Effector memory CD8-positive, alpha-beta T cell (primary cell): ENCODE data around the gene CCDC3.
"Not testable (repeated sequence)": the region's sequence is repeated elsewhere in the genome, so short reads cannot be mapped to it uniquely, and the experiment has no call there.

Source experiments
- ATAC-seq: fragments of 150-1000 bp; cut with Tn5 transposase; replicated peaks from 2 replicates; pipeline ENCODE4 v1.10.0; 2021; ENCODE audit warnings: mild to moderate bottlenecking, moderate library complexity
- DNase-seq, 3 experiments: peaks; one replicate each; pipeline ENCODE4 v3.0.0; 2021
- H3K27ac Mint-ChIP-seq, 2 donors: one replicate each; pipeline ENCODE4 v1.8.0; 2022; ENCODE audit warnings: mild to moderate bottlenecking in 2 of 2, mixed read lengths in 2 of 2, moderate library complexity in 2 of 2
- H3K27me3 Mint-ChIP-seq, 2 donors: one replicate each; pipeline ENCODE4 v1.8.0; 2022; ENCODE audit warnings: mixed read lengths in 2 of 2
- H3K36me3 Mint-ChIP-seq: one replicate; pipeline ENCODE4 v1.8.0; 2022; ENCODE audit warnings: mild to moderate bottlenecking, moderate library complexity, mixed read lengths; ENCODE audit not compliant: insufficient read depth
- H3K4me1 Mint-ChIP-seq, 2 donors: one replicate each; pipeline ENCODE4 v1.8.0; 2022; ENCODE audit warnings: low read depth in 2 of 2, mixed read lengths in 2 of 2
- H3K4me3 Mint-ChIP-seq, 2 donors: one replicate each; pipeline ENCODE4 v1.8.0; 2022; ENCODE audit warnings: mild to moderate bottlenecking in 2 of 2, mixed read lengths in 2 of 2, moderate library complexity in 2 of 2
- H3K9me3 Mint-ChIP-seq, 2 donors: one replicate each; pipeline ENCODE4 v1.8.0; 2022; ENCODE audit warnings: mixed read lengths in 2 of 2

CCDC3 gene

DNA sequence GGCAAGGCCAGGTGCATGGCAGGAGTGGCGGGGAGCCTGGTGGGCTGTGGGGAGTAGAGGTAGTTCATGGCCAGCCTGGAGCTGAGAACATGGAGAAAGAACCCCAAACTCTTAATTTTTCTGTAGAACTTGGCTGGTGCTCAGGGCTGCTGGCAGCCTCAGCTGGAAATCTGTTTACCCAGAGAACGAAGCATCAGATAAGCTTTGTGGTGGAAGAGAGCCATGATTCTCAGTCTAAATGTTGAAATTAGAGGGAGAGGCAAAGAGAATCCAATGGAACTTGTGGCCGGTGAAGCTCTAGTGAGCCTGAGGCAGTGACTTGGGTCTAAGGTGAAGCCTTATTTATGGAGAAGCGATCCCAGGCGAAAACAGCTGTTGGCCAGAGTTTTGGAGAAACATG, 126.4 kb downstream of the CCDC3 start:
- H3K36me3 Mint-ChIP-seq: no peaks in the 10 kb centered on the region
- no peaks in the 10 kb centered on the region for H3K9me3 Mint-ChIP-seq
- no peak for DNase-seq
- no peak for ATAC-seq
- peaks cover 38 to 62% of the 10 kb centered on the region in 2 donors for H3K27me3 Mint-ChIP-seq
- H3K27ac Mint-ChIP-seq: no peak overlapping the region
- H3K4me3 Mint-ChIP-seq: no peak overlapping the region
- no peaks in the 10 kb centered on the region for H3K4me1 Mint-ChIP-seq

DNA sequence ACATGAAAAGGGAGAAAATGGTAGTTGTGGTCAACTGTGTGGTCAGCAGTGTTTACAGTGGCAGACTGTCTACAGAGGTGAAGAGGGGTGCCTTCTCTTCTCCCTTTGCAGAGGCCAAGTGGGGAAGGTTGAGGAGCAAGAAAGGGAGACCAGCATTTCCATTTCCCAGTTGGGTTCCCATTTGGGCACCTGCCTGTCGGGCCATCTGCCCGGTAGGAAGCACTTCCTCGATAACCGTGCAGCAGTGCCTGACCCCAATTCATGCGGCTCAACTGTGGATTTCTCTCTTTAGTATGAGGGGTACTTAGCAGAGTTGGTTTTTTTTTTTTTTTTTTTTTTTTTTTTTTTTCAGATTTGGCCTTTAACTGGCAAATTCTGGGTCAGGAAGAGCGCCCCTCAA, 127.0 kb downstream of the CCDC3 start:
- H3K27me3 Mint-ChIP-seq: peaks cover 38 to 62% of the 10 kb centered on the region in 2 donors
- no peak overlapping the region for H3K27ac Mint-ChIP-seq
- ATAC-seq: no peak
- no peaks in the 10 kb centered on the region for H3K36me3 Mint-ChIP-seq
- no peaks in the 10 kb centered on the region for H3K4me1 Mint-ChIP-seq
- DNase-seq: no peak
- no peak overlapping the region for H3K4me3 Mint-ChIP-seq
- H3K9me3 Mint-ChIP-seq: no peaks in the 10 kb centered on the region

DNA sequence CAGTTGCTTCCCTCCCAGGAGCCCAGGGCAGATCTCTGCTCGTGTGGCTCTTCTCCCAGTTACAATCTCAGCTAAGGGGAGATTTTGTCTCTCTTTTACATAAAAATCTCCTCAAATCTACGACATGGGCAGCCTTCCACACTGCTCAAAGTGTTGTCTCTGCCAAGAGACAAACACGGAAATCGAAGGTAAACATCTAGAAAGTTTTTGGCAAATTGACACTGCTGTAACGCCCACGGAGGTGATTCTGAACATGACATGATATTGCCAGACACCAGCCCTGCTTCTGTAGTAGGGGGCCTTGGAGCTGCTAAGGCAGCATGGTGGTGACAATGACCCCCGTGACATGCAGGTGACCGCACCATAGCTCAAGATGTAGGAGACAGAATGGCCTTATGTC, 128.3 kb downstream of the CCDC3 start:
- DNase-seq: no peak
- no peaks in the 10 kb centered on the region for H3K9me3 Mint-ChIP-seq
- peaks cover 38 to 56% of the 10 kb centered on the region in 2 donors for H3K27me3 Mint-ChIP-seq
- no peak overlapping the region for H3K27ac Mint-ChIP-seq
- H3K4me3 Mint-ChIP-seq: no peak overlapping the region
- H3K4me1 Mint-ChIP-seq: no peaks in the 10 kb centered on the region
- no peaks in the 10 kb centered on the region for H3K36me3 Mint-ChIP-seq
- no peak for ATAC-seq

DNA sequence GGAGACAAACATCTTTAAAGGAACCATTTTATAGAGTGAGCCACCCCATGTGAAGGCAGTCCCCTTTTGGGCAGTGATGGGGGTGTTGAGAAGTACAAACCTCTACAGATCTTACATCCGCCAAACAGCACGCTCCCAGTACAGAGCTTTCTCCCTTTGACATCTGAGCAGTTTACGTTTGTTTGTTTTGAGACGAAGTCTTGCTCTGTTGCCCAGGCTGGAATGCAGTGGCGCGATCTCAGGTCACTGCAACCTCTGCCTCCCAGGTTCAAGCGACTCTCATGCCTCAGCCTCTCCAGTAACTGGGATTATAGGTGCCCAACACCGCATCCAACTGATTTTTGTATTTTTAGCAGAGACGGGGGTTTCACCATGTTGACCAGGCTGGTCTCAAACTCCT, 128.9 kb downstream of the CCDC3 start:
- Mint-ChIP-seq H3K9me3 (no peaks in the 10 kb centered on the region), H3K27ac (no peak overlapping the region), H3K4me3 (no peak overlapping the region), H3K27me3 (peaks cover 32 to 50% of the 10 kb centered on the region in 2 donors), H3K36me3 (no peaks in the 10 kb centered on the region), H3K4me1 (no peaks in the 10 kb centered on the region)
- DNase-seq: no peak
- no peak for ATAC-seq

DNA sequence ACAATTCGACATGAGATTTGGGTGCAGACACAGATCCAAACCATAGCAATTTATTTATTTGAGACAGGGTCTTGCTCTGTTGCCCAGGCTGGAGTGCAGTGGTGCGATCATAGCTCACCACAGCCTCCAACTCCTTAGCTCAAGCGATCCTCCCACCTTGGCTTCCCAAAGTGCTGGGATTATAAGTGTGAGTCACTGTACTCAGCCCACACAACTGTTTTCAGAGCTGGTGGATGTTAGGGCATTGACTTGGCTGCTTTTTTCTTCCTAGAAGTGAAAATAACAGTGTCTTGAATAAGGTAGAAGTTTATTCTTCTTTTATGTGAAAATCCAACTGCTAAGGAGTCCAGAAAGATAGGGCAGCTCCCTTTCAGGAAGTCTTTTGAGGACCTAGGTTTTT, 132.1 kb downstream of the CCDC3 start:
- no peaks in the 10 kb centered on the region for H3K36me3 Mint-ChIP-seq
- no peak overlapping the region for H3K27ac Mint-ChIP-seq
- ATAC-seq (no peak), DNase-seq (no peak)
- peaks cover 11 to 24% of the 10 kb centered on the region in 2 donors for H3K27me3 Mint-ChIP-seq
- no peak overlapping the region for H3K4me3 Mint-ChIP-seq
- H3K9me3 Mint-ChIP-seq: no peaks in the 10 kb centered on the region
- no peaks in the 10 kb centered on the region for H3K4me1 Mint-ChIP-seq

DNA sequence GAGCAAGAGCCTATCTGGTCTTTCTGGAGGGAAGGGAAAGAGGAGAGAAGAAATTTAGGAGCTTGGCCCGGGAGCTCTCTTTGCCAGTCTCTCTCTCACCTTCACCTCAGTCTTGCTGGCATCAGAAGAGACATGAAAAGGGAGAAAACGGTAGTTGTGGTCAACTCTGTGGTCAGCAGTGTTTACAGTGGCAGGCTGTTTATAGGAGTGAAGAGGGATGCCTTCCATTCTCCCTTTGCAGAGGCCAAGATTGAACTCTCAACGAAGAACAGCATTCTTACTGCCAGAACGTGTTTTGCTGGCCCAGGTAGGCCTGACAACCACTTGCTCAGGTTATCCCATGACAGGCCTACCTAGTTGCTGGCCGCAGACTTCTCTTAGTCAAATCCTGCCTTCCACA, 133.3 kb downstream of the CCDC3 start:
- H3K27ac Mint-ChIP-seq: peak overlapping the region in 1 of 2 donors; percentile 8
- H3K27me3 Mint-ChIP-seq: peaks cover 7 to 19% of the 10 kb centered on the region in 2 donors
- no peaks in the 10 kb centered on the region for H3K4me1 Mint-ChIP-seq
- H3K4me3 Mint-ChIP-seq: no peak overlapping the region
- H3K9me3 Mint-ChIP-seq: no peaks in the 10 kb centered on the region
- no peak for DNase-seq
- ATAC-seq: no peak
- no peaks in the 10 kb centered on the region for H3K36me3 Mint-ChIP-seq

DNA sequence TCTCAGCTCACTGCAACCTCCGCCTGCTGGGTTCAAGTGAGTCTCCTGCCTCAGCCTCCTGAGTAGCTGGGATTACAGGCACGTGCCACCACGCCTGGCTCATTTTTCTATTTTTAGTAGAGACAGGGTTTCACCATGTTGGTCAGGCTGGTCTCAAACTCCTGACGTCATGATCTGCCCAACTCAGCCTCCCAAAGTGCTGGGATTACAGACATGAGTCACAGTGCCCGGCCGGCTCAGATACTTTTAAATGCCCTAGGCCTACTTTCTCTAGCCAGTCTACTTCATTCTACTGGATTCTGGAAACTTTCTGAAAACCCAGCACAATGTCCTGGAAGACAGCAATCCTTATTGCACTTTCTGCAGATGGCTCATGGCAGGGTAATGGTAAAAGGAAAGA, 136.0 kb downstream of the CCDC3 start:
- H3K36me3 Mint-ChIP-seq, H3K4me3 Mint-ChIP-seq: not testable (repeated sequence)

DNA sequence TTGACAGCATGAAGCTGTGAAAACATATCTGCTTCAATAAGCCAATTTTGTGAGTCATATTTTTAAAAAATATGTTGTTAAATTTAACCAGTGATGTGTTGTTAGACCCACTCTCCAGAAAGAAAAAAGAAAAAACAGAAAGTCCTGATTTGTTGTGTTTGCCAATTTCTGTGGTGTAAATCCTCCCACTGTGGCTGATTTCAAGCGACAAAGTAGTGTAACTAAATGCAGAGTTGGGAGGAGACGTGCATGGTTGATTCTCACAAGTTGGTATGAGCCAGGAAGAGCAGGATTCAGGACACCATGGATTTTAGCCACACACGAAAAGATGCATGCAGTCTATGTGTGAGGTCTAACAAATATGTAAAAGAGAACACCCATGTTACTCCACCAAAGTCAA, 139.1 kb downstream of the CCDC3 start:
- Mint-ChIP-seq H3K4me3 (no peak overlapping the region), H3K27ac (no peak overlapping the region), H3K4me1 (no peaks in the 10 kb centered on the region), H3K27me3 (peaks cover 20 to 21% of the 10 kb centered on the region in 2 donors), H3K36me3 (no peaks in the 10 kb centered on the region), H3K9me3 (no peaks in the 10 kb centered on the region)
- DNase-seq (no peak), ATAC-seq (no peak)

More for the DNA sequence above, 136.0 kb downstream of the CCDC3 start:
- ATAC-seq, H3K27ac Mint-ChIP-seq, H3K9me3 Mint-ChIP-seq, H3K27me3 Mint-ChIP-seq, H3K4me1 Mint-ChIP-seq, DNase-seq: not testable (repeated sequence)

DNA sequence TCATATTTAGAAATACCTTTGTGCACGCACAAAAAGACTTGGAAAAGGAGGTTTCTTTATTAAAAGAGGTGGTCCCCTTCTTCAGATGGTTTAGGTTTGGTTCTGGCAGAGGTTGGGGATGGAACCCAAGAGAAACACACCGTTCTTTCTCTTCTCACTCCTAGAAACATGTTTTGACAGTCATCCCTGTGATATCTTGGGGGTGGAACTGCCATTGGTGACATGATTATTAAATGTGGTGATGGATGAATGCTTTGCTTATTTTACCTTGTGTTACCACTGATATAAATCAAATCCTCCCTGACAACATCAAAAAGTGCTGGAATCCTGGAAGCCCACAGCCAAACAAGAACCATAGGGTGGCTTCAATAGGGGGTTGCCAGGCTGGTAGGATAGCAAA, 146.5 kb downstream of the CCDC3 start:
- no peak overlapping the region for H3K4me3 Mint-ChIP-seq
- H3K4me1 Mint-ChIP-seq: no peaks in the 10 kb centered on the region
- ATAC-seq (no peak), DNase-seq (no peak)
- peaks cover 47 to 74% of the 10 kb centered on the region in 2 donors for H3K27me3 Mint-ChIP-seq
- H3K27ac Mint-ChIP-seq: no peak overlapping the region
- H3K36me3 Mint-ChIP-seq: no peaks in the 10 kb centered on the region
- no peaks in the 10 kb centered on the region for H3K9me3 Mint-ChIP-seq

DNA sequence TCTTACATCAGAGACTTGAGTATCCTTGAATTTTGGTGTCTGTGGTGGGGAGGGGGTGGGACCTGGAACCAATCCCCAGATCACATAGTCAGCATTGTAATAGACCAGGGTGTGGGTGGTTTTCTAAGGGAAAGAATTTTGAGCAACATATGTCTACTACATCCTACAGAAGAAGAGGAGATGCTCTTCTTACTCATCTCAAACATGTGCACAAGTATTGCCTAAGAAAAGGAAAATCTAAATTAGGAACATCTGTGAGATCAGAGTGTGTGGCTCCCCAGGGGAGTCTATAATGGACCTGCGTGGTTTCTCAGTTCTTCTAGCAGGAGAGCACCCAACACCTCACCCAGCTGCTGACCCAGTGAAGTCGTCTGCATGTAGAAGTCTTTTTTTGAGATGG, 148.8 kb downstream of the CCDC3 start:
- no peaks in the 10 kb centered on the region for H3K4me1 Mint-ChIP-seq
- DNase-seq: no peak
- no peak overlapping the region for H3K27ac Mint-ChIP-seq
- no peaks in the 10 kb centered on the region for H3K9me3 Mint-ChIP-seq
- H3K36me3 Mint-ChIP-seq: no peaks in the 10 kb centered on the region
- ATAC-seq: no peak
- peaks cover 44 to 80% of the 10 kb centered on the region in 2 donors for H3K27me3 Mint-ChIP-seq
- no peak overlapping the region for H3K4me3 Mint-ChIP-seq

DNA sequence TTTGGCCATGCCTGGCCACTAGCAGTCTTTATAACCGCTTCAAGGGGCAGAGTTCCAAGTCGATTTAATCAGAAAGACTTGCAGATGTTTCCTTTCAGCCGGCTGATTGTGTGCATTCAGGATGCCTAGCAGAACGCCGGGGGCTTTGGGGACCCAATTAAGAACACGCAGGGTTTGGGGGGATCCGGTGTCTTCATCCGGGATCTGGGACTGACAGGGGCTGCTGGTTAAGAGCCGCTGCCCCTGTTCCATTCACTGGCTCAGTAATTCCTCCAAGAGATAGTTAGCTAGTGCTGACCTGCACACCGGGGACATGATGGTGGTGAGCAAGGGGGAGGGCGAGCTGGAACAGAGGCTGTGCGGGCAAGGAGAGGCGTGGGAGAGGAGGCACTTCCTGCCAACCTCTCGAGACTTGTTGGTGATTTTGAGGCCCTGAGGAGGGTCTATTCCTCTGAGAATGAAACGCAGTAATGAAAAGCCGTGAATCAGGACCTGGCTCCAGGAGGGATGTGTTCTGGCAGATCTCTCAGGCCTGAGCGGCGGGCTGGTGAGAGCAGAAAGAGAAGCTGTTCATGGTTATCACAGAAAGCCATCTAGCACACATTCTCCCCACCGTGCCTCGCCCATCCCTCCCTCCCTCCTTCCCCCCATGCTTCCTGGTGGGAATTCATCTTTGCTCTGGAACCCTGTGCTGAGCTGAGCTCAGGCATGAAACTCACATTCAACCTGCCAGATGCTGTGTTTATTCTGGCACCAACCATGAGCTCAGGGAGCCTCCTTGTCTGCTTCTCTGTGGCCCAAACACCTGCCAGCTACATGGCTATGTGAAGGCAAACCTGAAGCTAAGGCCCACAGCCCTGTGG, 152.0 kb downstream of the CCDC3 start:
- peaks cover 40 to 68% of the 10 kb centered on the region in 2 donors for H3K27me3 Mint-ChIP-seq
- no peaks in the 10 kb centered on the region for H3K36me3 Mint-ChIP-seq
- DNase-seq (no peak), ATAC-seq (no peak)
- H3K4me3 Mint-ChIP-seq: no peak overlapping the region
- H3K27ac Mint-ChIP-seq: no peak overlapping the region
- H3K9me3 Mint-ChIP-seq: no peaks in the 10 kb centered on the region
- H3K4me1 Mint-ChIP-seq: no peaks in the 10 kb centered on the region

DNA sequence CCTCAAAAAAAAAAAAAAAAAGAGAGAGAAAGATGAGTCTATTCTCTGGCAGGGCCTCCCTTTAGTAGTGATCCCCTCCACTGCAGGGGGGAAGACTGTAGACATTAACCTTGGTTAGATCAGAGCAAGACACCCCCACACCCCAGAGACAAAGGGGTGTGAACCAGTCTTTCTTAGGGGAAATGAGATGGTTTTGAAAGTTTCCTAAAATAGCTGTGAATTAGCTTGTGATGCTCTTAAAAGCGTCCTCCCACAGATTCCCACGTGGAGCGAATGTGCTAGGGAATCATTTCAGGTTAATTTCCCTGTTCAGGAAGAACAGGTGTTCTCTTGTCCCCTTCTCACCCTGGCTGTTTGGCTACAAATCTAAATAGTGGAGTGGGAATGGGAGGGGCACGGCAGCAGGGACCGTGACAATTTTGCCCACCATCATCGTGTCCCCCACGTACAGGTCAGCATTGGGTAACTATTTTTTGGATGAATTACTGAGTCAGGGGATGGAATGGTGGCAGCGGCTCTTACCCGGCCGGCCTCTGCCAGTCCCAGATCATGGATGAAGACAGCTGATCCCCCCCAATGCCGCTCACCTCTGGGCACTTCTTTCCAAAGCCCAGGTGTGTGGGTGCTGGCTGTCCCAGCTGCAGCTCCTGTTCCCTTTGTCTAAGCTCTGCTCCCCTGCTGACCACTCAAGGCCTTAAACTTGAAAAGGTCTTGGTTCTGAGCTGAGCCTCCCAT, 152.9 kb downstream of the CCDC3 start:
- no peaks in the 10 kb centered on the region for H3K9me3 Mint-ChIP-seq
- H3K27ac Mint-ChIP-seq: no peak overlapping the region
- no peak for DNase-seq

DNA sequence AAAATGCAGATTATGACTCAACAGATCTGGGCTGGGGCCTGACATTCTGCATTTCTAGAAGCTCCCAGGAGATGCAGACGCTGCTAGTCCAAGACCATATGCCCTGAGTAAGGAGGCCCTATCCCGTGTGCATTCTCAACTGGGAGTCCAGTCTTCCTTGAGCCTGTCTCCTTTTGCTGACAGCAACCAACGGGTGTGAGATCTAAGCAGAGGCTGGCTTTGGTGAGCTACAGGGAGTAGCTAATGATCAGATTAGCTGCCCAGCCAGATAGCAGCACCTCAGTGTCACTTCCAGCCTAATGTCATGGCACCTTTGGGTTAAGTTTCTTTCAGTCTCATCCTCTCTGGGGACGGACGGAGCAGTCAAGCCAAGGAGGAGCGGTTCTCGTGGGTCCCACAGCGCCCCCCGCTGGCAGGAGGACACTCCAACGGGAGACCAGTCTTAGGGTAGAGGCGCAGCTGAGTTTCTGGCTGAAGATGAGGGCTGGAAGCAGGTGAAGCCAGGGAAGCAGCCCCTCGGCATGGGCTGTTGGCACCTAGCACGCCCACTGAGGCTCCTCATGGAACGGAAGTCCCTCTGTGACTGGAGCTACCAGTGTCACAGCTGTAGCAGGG, 154.0 kb downstream of the CCDC3 start:
- no peak for ATAC-seq
- Mint-ChIP-seq H3K9me3 (no peaks in the 10 kb centered on the region), H3K27ac (no peak overlapping the region), H3K4me3 (no peak overlapping the region), H3K36me3 (no peaks in the 10 kb centered on the region), H3K4me1 (no peaks in the 10 kb centered on the region), H3K27me3 (peaks cover 40 to 71% of the 10 kb centered on the region in 2 donors)
- no peak for DNase-seq

More for the DNA sequence above, 152.9 kb downstream of the CCDC3 start:
- H3K4me3 Mint-ChIP-seq: no peak overlapping the region
- H3K27me3 Mint-ChIP-seq: peaks cover 45 to 69% of the 10 kb centered on the region in 2 donors
- no peaks in the 10 kb centered on the region for H3K4me1 Mint-ChIP-seq
- no peaks in the 10 kb centered on the region for H3K36me3 Mint-ChIP-seq
- ATAC-seq: no peak
